VCaP (cell line): ENCODE measurements around the gene MTHFR.

ENCODE experiments used
- H3K27ac ChIP-seq: fragments of 450-650 bp; 2 replicates; pipeline ENCODE4 v1.5.1; 2017
- TF ChIP-seq, protein P1 (sequence below): fragments of 450-650 bp; conservative IDR thresholded peaks from 2 replicates; pipeline ENCODE4 v1.5.1; 2017; ENCODE audit warnings: mild to moderate bottlenecking, moderate library complexity

MTHFR gene

DNA sequence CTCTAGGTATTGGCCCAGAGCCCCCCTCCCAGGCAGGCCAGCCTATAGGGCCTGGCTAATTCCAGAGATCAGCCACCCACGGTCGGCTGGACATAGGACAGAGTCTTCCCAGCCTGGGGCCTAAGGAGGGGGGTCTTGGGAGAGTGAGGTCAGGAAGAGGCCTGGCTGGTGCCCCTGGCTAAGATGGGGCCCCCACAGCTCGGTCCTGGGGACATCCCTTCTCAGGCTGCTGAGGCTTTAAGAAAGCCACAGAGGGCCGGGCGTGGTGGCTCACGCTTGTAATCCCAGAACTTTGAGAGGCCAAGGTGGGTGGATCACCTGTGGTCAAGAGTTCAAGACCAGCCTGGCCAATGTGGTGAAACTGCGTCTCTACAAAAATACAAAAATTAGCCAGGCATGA lies 41.2 kb downstream of the MTHFR start:
- TF ChIP-seq, protein P1, sequence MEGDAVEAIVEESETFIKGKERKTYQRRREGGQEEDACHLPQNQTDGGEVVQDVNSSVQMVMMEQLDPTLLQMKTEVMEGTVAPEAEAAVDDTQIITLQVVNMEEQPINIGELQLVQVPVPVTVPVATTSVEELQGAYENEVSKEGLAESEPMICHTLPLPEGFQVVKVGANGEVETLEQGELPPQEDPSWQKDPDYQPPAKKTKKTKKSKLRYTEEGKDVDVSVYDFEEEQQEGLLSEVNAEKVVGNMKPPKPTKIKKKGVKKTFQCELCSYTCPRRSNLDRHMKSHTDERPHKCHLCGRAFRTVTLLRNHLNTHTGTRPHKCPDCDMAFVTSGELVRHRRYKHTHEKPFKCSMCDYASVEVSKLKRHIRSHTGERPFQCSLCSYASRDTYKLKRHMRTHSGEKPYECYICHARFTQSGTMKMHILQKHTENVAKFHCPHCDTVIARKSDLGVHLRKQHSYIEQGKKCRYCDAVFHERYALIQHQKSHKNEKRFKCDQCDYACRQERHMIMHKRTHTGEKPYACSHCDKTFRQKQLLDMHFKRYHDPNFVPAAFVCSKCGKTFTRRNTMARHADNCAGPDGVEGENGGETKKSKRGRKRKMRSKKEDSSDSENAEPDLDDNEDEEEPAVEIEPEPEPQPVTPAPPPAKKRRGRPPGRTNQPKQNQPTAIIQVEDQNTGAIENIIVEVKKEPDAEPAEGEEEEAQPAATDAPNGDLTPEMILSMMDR: no peak
- no peak overlapping the region; the same call in 1 of the 2 replicates for H3K27ac ChIP-seq

DNA sequence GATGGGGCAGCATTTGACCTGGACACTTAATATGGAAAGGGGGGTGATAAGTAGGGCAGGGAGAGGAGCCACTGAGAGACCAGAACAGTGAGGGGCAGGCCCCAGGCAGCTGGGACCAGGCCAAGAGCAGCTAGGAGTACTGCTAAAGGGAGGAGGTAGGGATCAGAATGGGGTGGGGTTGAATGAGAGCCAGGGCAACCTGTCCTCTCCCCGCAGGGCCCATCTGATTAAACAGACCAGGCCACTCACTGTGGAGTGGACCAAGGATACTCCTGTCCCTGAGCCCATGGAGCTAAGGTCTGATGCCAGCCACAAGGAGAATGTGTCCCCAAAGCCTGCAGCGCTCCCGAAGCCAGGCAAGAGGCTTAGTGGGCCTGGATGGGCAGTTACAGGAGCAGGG lies 41.6 kb downstream of the MTHFR start:
- TF ChIP-seq, protein P1: no peak
- no peak overlapping the region; the same call in 1 of the 2 replicates for H3K27ac ChIP-seq

DNA sequence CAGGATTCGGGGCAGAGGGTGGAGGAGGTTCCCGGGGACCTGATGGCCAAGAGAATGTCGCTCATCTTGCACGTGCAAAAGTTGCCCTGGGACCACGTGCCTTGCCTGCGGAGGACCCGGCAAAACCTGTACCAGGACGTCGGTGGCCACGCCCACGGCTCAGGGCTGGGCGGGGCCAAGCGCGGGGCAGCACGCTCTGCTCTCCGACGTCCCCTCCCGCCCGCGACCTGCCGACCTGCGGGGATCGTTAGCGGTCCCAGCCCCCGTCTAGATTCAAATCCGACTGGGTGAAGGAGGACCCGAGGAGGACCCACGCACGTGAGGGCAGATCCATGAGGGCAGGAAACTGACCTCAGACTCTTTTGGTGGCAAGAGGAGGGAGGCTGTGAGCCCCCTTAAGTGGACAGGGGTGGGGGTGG lies 43.8 kb downstream of the MTHFR start, which contains the start of gene C1orf167:
Gene C1orf167, plus strand, starts transcription at position 206 of the 419 bp plus-strand sequence. CDS start 2,208 bp downstream, outside the sequence.
- H3K27ac ChIP-seq: no peak within 1 kb of the TSS
- TF ChIP-seq, protein P1: no peak

DNA sequence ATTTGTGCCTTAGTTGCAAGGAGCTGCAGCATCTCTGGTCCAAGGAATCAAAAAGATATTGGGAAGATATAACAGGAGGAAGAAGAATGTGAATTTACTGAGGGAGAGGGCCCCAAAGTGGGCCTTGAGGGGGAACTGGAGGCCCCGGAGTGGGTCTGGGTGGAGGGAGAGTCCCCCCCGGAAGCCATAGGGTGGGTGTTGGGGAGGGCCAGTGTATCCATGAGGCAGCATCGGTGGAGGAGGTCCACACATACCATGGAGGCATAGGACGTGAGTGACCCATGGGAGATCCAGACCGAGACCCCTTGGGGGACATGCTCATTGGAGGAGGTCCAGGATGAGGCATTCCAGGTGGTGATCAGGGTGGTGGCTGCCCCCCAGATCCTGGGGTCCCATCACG lies 44.5 kb downstream of the MTHFR start:
- H3K27ac ChIP-seq: no peak overlapping the region
- TF ChIP-seq, protein P1: no peak

DNA sequence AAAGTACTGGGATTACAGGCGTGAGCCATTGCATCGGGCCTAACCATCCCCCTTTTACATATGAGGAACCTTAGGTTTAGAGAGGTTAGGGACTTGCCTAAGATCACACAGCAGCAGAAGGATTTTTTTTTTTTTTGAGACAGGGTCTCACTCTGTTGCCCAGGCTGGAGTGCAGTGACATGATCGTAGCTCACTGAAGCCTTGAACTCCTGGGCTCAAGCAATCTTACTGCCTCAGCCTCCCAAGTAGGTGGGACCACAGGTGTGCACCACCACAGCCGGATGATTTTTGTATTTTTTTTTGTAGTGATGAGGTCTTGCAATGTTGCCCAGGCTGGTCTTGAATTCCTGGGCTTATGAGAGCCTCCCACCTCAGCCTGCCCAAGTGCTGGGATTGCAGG lies 46.0 kb downstream of the MTHFR start:
- no peak overlapping the region for H3K27ac ChIP-seq
- TF ChIP-seq, protein P1: no peak

DNA sequence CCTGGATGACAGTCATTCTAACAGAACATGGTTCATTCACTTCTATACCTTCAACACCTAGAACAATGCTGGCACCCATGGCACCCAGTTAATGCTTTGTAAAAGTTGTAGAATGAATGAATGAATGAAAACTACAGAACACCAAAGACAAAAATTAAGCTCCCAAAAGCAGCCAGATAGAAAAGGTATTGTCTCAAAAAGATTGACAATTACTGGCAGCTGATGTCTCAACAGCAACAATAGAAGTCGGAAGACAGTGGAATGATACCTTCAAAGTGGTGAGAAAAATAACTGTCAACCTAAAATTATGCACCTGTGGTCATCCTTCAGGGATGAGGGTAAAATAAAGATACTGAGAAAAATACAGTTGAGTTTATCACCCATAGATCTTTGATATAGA lies 48.7 kb downstream of the MTHFR start:
- TF ChIP-seq, protein P1: no peak
- H3K27ac ChIP-seq: no peak overlapping the region

DNA sequence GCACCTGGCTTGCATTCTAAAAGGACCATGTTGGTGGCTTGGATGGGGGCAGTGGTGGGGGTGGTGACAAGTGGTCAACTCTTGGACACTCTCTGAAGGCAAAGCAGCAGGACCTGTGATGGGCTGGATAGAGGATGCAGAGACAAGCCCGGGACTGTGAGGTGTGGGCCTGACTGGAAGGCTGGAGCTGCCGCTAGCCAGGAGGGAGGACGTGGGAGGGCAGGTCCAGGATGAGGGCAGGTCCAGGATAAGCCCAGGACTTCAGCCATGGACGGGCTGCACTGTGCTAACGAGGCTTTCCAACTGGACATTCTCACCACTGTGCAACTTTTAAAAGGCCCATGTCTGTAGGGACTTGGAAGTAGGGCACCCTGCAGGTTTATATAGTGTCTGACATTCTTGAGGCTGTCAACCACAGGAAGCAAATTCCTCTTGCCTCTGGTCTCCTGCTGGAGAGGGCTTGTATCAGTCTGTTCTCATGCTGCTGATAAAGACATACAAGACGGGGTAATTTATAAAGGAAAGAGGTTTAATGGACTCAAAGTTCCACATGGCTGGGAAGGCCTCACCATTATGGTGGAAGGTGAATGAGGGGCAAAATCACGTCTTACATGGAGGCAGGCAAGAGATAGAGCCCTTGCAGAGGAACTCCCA lies 52.1 kb downstream of the MTHFR start:
- TF ChIP-seq, protein P1: no peak

More for the DNA sequence above, 52.1 kb downstream of the MTHFR start:
- H3K27ac ChIP-seq: no peak overlapping the region
